Nephron progenitor cell (in vitro differentiated cells): ENCODE data around the gene GABARAPL2.

Source experiments
- DNase-seq: peaks from one replicate; pipeline ENCODE4 v3.0.0; 2021
- H3K27ac Mint-ChIP-seq: 2 replicates; pipeline ENCODE4 v1.8.0; 2021; ENCODE audit warnings: mild to moderate bottlenecking, moderate library complexity, mixed read lengths
- H3K27me3 Mint-ChIP-seq: 2 replicates; pipeline ENCODE4 v1.8.0; 2021; ENCODE audit warnings: mild to moderate bottlenecking, low read depth, mixed read lengths; ENCODE audit not compliant: poor library complexity
- H3K36me3 Mint-ChIP-seq: 2 replicates; pipeline ENCODE4 v1.8.0; 2021; ENCODE audit warnings: low read depth, mixed read lengths
- H3K4me1 Mint-ChIP-seq: 2 replicates; pipeline ENCODE4 v1.8.0; 2021; ENCODE audit warnings: mixed read lengths
- H3K4me3 Mint-ChIP-seq: 2 replicates; pipeline ENCODE4 v1.8.0; 2021; ENCODE audit warnings: mild to moderate bottlenecking, moderate library complexity, mixed read lengths
- H3K9me3 Mint-ChIP-seq: 2 replicates; pipeline ENCODE4 v1.8.0; 2021; ENCODE audit warnings: mild to moderate bottlenecking, moderate library complexity, mixed read lengths
- CTCF ChIP-seq: fragments of 200-600 bp; sonication (generic); IDR thresholded peaks from 2 replicates; pipeline ENCODE4 v1.5.0; 2021; ENCODE audit warnings: antibody characterized with exemption

Gene GABARAPL2

GRCh38 chr16:75566040-75566757, at the start of gene GABARAPL2:
Gene GABARAPL2 (plus strand): TSS chr16:75566379. CDS start chr16:75566487, 108 bp downstream.
- peaks cover 36% of the 10 kb centered on the region for H3K4me1 Mint-ChIP-seq

GRCh38 chr16:75519175-75519574, 47.0 kb upstream of the GABARAPL2 start:
- Mint-ChIP-seq H3K27me3 (peaks cover 5% of the 10 kb centered on the region), H3K4me1 (peaks cover 21% of the 10 kb centered on the region), H3K36me3 (peaks cover 6% of the 10 kb centered on the region), H3K4me3 (no peak overlapping the region), H3K27ac (no peak overlapping the region), H3K9me3 (no peaks in the 10 kb centered on the region)
- no peak for DNase-seq
- no peak for TF ChIP-seq CTCF

More at GRCh38 chr16:75566040-75566757, at the start of gene GABARAPL2:
- Mint-ChIP-seq H3K4me3 (peak within 1 kb of the TSS; percentile 97), H3K27ac (peak within 1 kb of the TSS; percentile 50), H3K36me3 (peaks cover 18% of the 10 kb centered on the region), H3K27me3 (peaks cover 6% of the 10 kb centered on the region), H3K9me3 (no peaks in the 10 kb centered on the region)
- peak; percentile 98 for DNase-seq
- no peak for TF ChIP-seq CTCF

DNA sequence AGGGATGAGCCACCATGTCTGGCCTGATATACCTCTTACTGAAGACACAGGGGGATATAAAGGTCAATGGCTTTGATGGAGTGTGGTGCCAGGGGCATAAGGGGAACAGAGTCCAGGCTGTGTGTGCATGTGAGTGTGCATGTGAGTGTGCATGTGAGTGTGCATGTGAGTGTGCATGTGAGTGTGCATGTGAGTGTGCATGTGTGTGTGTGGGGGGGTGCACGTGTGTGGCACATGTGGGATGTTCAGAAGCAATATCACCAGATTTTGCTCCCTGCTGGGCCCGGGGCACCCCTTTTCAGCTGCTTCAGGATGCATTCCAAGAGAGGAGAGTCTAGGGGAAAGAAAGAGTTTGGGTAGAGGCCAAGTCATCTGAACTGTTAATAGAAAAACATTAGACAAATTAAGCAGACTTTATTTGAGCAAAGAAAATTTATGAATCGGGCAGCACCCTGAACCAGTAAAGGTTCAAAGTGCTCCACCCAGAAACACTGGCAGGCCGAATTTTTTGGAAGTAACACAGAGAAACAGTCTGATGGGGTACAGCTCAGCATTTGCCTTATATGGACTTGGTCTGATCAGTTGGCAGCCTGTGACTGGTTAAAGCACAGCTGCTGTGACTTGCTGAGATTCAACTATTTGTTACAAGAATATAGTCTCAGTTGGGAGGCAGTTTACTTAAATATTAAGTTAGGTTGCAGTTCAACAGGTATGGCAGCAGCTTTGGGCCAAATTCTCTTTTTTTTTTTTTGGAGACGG, 40.0 kb upstream of the GABARAPL2 start:
- Mint-ChIP-seq H3K4me1 (no peaks in the 10 kb centered on the region), H3K9me3 (no peaks in the 10 kb centered on the region), H3K27ac (no peak overlapping the region), H3K4me3 (no peak overlapping the region), H3K27me3 (peaks cover 7% of the 10 kb centered on the region), H3K36me3 (peaks cover 12% of the 10 kb centered on the region)
- no peak for DNase-seq
- TF ChIP-seq CTCF, result no peak

GRCh38 chr16:75527825-75528299, 38.3 kb upstream of the GABARAPL2 start:
- H3K27ac Mint-ChIP-seq, result peak overlapping the region; percentile 15
- no peak for TF ChIP-seq CTCF
- H3K36me3 Mint-ChIP-seq, result peaks cover 12% of the 10 kb centered on the region
- no peak for DNase-seq
- H3K4me3 Mint-ChIP-seq, result no peak overlapping the region
- no peaks in the 10 kb centered on the region for H3K9me3 Mint-ChIP-seq
- no peaks in the 10 kb centered on the region for H3K4me1 Mint-ChIP-seq
- H3K27me3 Mint-ChIP-seq, result peaks cover 4% of the 10 kb centered on the region

DNA sequence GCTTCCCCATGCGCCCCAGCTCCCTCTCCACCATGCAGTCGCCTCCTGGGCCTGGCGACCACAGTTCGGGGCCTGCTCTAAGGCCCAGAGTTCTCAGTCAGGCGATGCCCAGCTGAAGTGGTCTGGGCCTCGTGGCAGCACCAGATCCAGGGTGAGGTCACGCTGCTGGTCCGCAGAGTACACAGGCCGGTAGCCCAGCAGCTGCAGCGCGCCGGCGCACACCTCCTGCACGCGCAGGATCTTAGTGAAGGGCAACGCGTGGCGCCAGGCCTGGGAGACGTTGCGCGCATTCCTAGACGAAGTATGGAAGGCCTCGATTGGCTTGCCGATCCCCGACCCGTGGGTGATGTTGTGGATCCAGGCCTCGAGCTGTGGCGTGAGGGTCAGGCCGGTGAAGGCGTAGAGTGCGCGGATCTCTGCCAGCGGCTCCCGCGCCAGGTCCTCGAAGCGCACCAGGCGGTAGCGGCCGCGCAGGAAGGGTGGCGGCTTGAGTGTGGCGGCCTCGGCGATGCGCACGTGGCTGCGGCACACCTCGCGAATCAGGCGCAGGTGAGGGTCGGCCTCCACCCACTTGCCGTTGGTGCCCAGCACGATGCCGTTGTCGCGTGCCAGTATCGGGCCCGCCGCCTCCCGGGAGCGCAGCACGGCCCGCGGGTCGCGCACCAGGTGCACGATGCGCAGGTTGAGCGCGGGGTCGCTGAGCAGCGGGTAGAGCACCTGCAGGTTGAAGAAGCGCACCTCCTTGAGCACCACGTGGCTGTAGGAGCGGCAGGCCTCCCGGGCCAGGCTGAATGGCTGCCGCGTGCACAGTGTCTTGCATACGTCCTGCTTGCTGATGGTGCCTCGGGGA, 36.9 kb upstream of the GABARAPL2 start:
- no peak overlapping the region for H3K4me3 Mint-ChIP-seq
- H3K9me3 Mint-ChIP-seq, result no peaks in the 10 kb centered on the region
- peaks cover 12% of the 10 kb centered on the region for H3K36me3 Mint-ChIP-seq
- no peak for TF ChIP-seq CTCF
- H3K27me3 Mint-ChIP-seq, result peaks cover 4% of the 10 kb centered on the region
- no peak overlapping the region for H3K27ac Mint-ChIP-seq
- no peaks in the 10 kb centered on the region for H3K4me1 Mint-ChIP-seq
- no peak for DNase-seq
